CD8-positive, alpha-beta memory T cell (primary cell): Measurements from ENCODE around the gene PNLIPRP2. TPM values are rescaled to one million over a fixed set of nuclear protein-coding genes. Genes with fewer than 3 reads are reported as not detected.

ENCODE experiments used
- CTCF ChIA-PET: fragments of 350-600 bp; sonication (Branson Sonifier 250); formaldehyde crosslinking; loops from one replicate; lab custom pipeline; 2021; ENCODE audit warnings: antibody characterized with exemption; lab: Charles Lee
- POLR2A ChIA-PET: fragments of 350-600 bp; sonication (Branson Sonifier 250); formaldehyde crosslinking; loops from one replicate; lab custom pipeline; 2021; ENCODE audit warnings: antibody characterized with exemption; lab: Charles Lee
- DNase-seq, 5 donors: peaks; one replicate each; pipeline versions ENCODE4 v3.0.0 to v3.0.0-alpha.2; 2020 to 2022; ENCODE audit warnings: mixed read lengths in 1 of 5
- H3K27ac ChIP-seq: one replicate; pipeline ENCODE4 v1.7.0; 2013; ENCODE audit warnings: low read depth, mild to moderate bottlenecking, low read length, moderate library complexity
- H3K27me3 ChIP-seq: 2 replicates; pipeline ENCODE4 v1.7.0; 2013; ENCODE audit warnings: low read length, mild to moderate bottlenecking; ENCODE audit not compliant: insufficient read depth, poor library complexity, severe bottlenecking
- H3K36me3 ChIP-seq: 2 replicates; pipeline ENCODE4 v1.7.0; 2013; ENCODE audit warnings: mild to moderate bottlenecking, low read length, moderate library complexity; ENCODE audit not compliant: insufficient read depth
- H3K4me1 ChIP-seq: 2 replicates; pipeline ENCODE4 v1.7.0; 2013; ENCODE audit warnings: mild to moderate bottlenecking, low read length, moderate library complexity; ENCODE audit not compliant: insufficient read depth
- H3K4me3 ChIP-seq: 2 replicates; pipeline ENCODE4 v1.7.0; 2013; ENCODE audit warnings: mild to moderate bottlenecking, low read length
- H3K9me3 ChIP-seq: 2 replicates; pipeline ENCODE4 v1.7.0; 2013; ENCODE audit warnings: mild to moderate bottlenecking, low read length
- H3K27ac Mint-ChIP-seq, 8 donors: one replicate each; pipeline ENCODE4 v1.8.0; 2020 to 2021; ENCODE audit warnings: mixed read lengths in 8 of 8, mild to moderate bottlenecking in 6 of 8, inconsistent platforms in 3 of 8, moderate library complexity in 3 of 8
- H3K27me3 Mint-ChIP-seq, 2 donors: one replicate each; pipeline ENCODE4 v1.8.0; 2020 to 2021; ENCODE audit warnings: mixed read lengths in 2 of 2, mild to moderate bottlenecking in 1 of 2, moderate library complexity in 1 of 2
- H3K36me3 Mint-ChIP-seq, 3 donors: one replicate each; pipeline ENCODE4 v1.8.0; 2020 to 2021; ENCODE audit warnings: mixed read lengths in 3 of 3, inconsistent platforms in 1 of 3, mild to moderate bottlenecking in 1 of 3
- H3K4me1 Mint-ChIP-seq, 3 donors: one replicate each; pipeline ENCODE4 v1.8.0; 2020 to 2021; ENCODE audit warnings: mixed read lengths in 3 of 3, inconsistent platforms in 1 of 3, mild to moderate bottlenecking in 1 of 3
- H3K4me3 Mint-ChIP-seq, 7 donors: one replicate each; pipeline ENCODE4 v1.8.0; 2020 to 2021; ENCODE audit warnings: mixed read lengths in 7 of 7, mild to moderate bottlenecking in 6 of 7, moderate library complexity in 4 of 7, inconsistent platforms in 2 of 7
- H3K9me3 Mint-ChIP-seq, 5 donors: one replicate each; pipeline ENCODE4 v1.8.0; 2020 to 2022; ENCODE audit warnings: mixed read lengths in 5 of 5, mild to moderate bottlenecking in 3 of 5, moderate library complexity in 2 of 5, inconsistent platforms in 1 of 5
- polyA plus RNA-seq: library from polyadenylated mRNA; unstranded; fragments of 300-500 nt; fragmentation: Illumina TruSeq; gene quantifications from one replicate; pipeline ENCODE4 v1.2.3, GENCODE V29; 2021
- total RNA-seq, 2 experiments: library from RNA; stranded (reverse); gene quantifications; one replicate each; pipeline ENCODE4 v1.2.3, GENCODE V29; 2021

PNLIPRP2 gene
- total and polyA plus RNA-seq, 3 experiments from 2014 or later: not detected

- POLR2A ChIA-PET: no interaction called here
- no peaks in the 10 kb centered on the region for H3K9me3 ChIP-seq
- H3K4me3 Mint-ChIP-seq: no peak overlapping the region
- no peaks in the 10 kb centered on the region for H3K4me1 Mint-ChIP-seq
- no peaks in the 10 kb centered on the region for H3K36me3 ChIP-seq
- H3K27ac ChIP-seq: no peak overlapping the region
- H3K4me1 ChIP-seq: no peaks in the 10 kb centered on the region
- no peak overlapping the region for H3K4me3 ChIP-seq
- H3K27me3 Mint-ChIP-seq: peaks cover 0 to 1% of the 10 kb centered on the region in 2 donors
- no peaks in the 10 kb centered on the region for H3K27me3 ChIP-seq
- DNase-seq: no peak
- CTCF ChIA-PET: no interaction called here
- no peaks in the 10 kb centered on the region for H3K36me3 Mint-ChIP-seq
- peaks cover 0 to 2% (median 0%) of the 10 kb centered on the region in 5 donors for H3K9me3 Mint-ChIP-seq
- no peak overlapping the region for H3K27ac Mint-ChIP-seq
These were observed 12.0 kb downstream of the PNLIPRP2 start for GRCh38 chr10:116632596-116633215.

- no peak overlapping the region for H3K27ac Mint-ChIP-seq
- no peaks in the 10 kb centered on the region for H3K27me3 ChIP-seq
- no peak overlapping the region for H3K4me3 Mint-ChIP-seq
- H3K9me3 Mint-ChIP-seq: peaks cover 0 to 2% (median 0%) of the 10 kb centered on the region in 5 donors
- no peak overlapping the region for H3K4me3 ChIP-seq
- no peaks in the 10 kb centered on the region for H3K4me1 ChIP-seq
- H3K27ac ChIP-seq: no peak overlapping the region
- H3K4me1 Mint-ChIP-seq: no peaks in the 10 kb centered on the region
- POLR2A ChIA-PET: no interaction called here
- peaks cover 0 to 1% of the 10 kb centered on the region in 2 donors for H3K27me3 Mint-ChIP-seq
- H3K9me3 ChIP-seq: no peaks in the 10 kb centered on the region
- no peak for DNase-seq
- CTCF ChIA-PET: no interaction called here
- no peaks in the 10 kb centered on the region for H3K36me3 ChIP-seq
- no peaks in the 10 kb centered on the region for H3K36me3 Mint-ChIP-seq
These were observed 12.5 kb downstream of the PNLIPRP2 start for GRCh38 chr10:116633216-116633600.

- Histone ChIP-seq H3K4me1 (no peaks in the 10 kb centered on the region), H3K27me3 (no peaks in the 10 kb centered on the region), H3K9me3 (no peaks in the 10 kb centered on the region), H3K36me3 (no peaks in the 10 kb centered on the region), H3K4me3 (no peak overlapping the region), H3K27ac (no peak overlapping the region)
- no peak for DNase-seq
- Mint-ChIP-seq H3K36me3 (no peaks in the 10 kb centered on the region), H3K27me3 (peaks cover 0 to 1% of the 10 kb centered on the region in 2 donors), H3K4me1 (no peaks in the 10 kb centered on the region), H3K9me3 (peaks cover 0 to 2% (median 0%) of the 10 kb centered on the region in 5 donors), H3K4me3 (no peak overlapping the region), H3K27ac (no peak overlapping the region)
- ChIA-PET CTCF (no interaction called here), POLR2A (no interaction called here)
These were observed 13.6 kb downstream of the PNLIPRP2 start for GRCh38 chr10:116634126-116634975.

- H3K4me1 Mint-ChIP-seq: no peaks in the 10 kb centered on the region
- H3K9me3 Mint-ChIP-seq: peaks cover 0 to 3% (median 0%) of the 10 kb centered on the region in 5 donors
- no peak overlapping the region for H3K4me3 Mint-ChIP-seq
- CTCF ChIA-PET: no interaction called here
- H3K36me3 Mint-ChIP-seq: no peaks in the 10 kb centered on the region
- Histone ChIP-seq H3K4me3 (no peak overlapping the region), H3K4me1 (no peaks in the 10 kb centered on the region), H3K9me3 (no peaks in the 10 kb centered on the region), H3K27me3 (no peaks in the 10 kb centered on the region), H3K36me3 (no peaks in the 10 kb centered on the region), H3K27ac (no peak overlapping the region)
- DNase-seq: no peak
- POLR2A ChIA-PET: no interaction called here
- H3K27ac Mint-ChIP-seq: no peak overlapping the region
- peaks cover 0 to 1% of the 10 kb centered on the region in 2 donors for H3K27me3 Mint-ChIP-seq
These were observed 15.6 kb downstream of the PNLIPRP2 start for GRCh38 chr10:116636385-116636784.

GRCh38 chr10:116636976-116637375, 16.2 kb downstream of the PNLIPRP2 start:
- H3K9me3 ChIP-seq: no peaks in the 10 kb centered on the region
- DNase-seq: no peak
- Mint-ChIP-seq H3K4me3 (no peak overlapping the region), H3K4me1 (no peaks in the 10 kb centered on the region), H3K27ac (no peak overlapping the region), H3K9me3 (peaks cover 0 to 3% (median 0%) of the 10 kb centered on the region in 5 donors), H3K27me3 (peaks cover 0 to under 1% of the 10 kb centered on the region in 2 donors), H3K36me3 (no peaks in the 10 kb centered on the region)
- ChIA-PET POLR2A (no interaction called here), CTCF (no interaction called here)
- H3K27me3 ChIP-seq: no peaks in the 10 kb centered on the region
- H3K4me1 ChIP-seq: no peaks in the 10 kb centered on the region
- no peaks in the 10 kb centered on the region for H3K36me3 ChIP-seq
- no peak overlapping the region for H3K27ac ChIP-seq
- no peak overlapping the region for H3K4me3 ChIP-seq

- Mint-ChIP-seq H3K27me3 (no peaks in the 10 kb centered on the region), H3K9me3 (peaks cover 0 to 6% (median 2%) of the 10 kb centered on the region in 5 donors), H3K27ac (no peak overlapping the region), H3K4me1 (no peaks in the 10 kb centered on the region), H3K4me3 (no peak overlapping the region), H3K36me3 (no peaks in the 10 kb centered on the region)
- Histone ChIP-seq H3K4me3 (no peak overlapping the region), H3K9me3 (no peaks in the 10 kb centered on the region), H3K27ac (no peak overlapping the region), H3K36me3 (no peaks in the 10 kb centered on the region), H3K27me3 (no peaks in the 10 kb centered on the region), H3K4me1 (no peaks in the 10 kb centered on the region)
- CTCF ChIA-PET: no interaction called here
- no peak for DNase-seq
- POLR2A ChIA-PET: no interaction called here
These were observed 17.1 kb downstream of the PNLIPRP2 start for GRCh38 chr10:116637830-116638229.

GRCh38 chr10:116646502-116646901, 25.7 kb downstream of the PNLIPRP2 start:
- Histone ChIP-seq H3K4me1 (no peaks in the 10 kb centered on the region), H3K36me3 (no peaks in the 10 kb centered on the region), H3K4me3 (no peak overlapping the region), H3K27ac (no peak overlapping the region), H3K27me3 (no peaks in the 10 kb centered on the region), H3K9me3 (no peaks in the 10 kb centered on the region)
- H3K36me3 Mint-ChIP-seq: no peaks in the 10 kb centered on the region
- DNase-seq: no peak
- H3K9me3 Mint-ChIP-seq: peaks cover 0 to 14% (median 4%) of the 10 kb centered on the region in 5 donors
- H3K27me3 Mint-ChIP-seq: no peaks in the 10 kb centered on the region
- no peak overlapping the region for H3K27ac Mint-ChIP-seq
- ChIA-PET CTCF (no interaction called here), POLR2A (no interaction called here)
- H3K4me1 Mint-ChIP-seq: no peaks in the 10 kb centered on the region
- no peak overlapping the region for H3K4me3 Mint-ChIP-seq

- no peaks in the 10 kb centered on the region for H3K4me1 ChIP-seq
- no peak overlapping the region for H3K4me3 ChIP-seq
- Mint-ChIP-seq H3K36me3 (no peaks in the 10 kb centered on the region), H3K27me3 (peaks cover 0 to 2% of the 10 kb centered on the region in 2 donors), H3K4me3 (no peak overlapping the region), H3K4me1 (no peaks in the 10 kb centered on the region), H3K27ac (no peak overlapping the region), H3K9me3 (peaks cover 0 to 10% (median 4%) of the 10 kb centered on the region in 5 donors)
- H3K36me3 ChIP-seq: no peaks in the 10 kb centered on the region
- POLR2A ChIA-PET: no interaction called here
- no peaks in the 10 kb centered on the region for H3K27me3 ChIP-seq
- no peak for DNase-seq
- no peak overlapping the region for H3K27ac ChIP-seq
- CTCF ChIA-PET: no interaction called here
- no peaks in the 10 kb centered on the region for H3K9me3 ChIP-seq
These were observed 28.1 kb downstream of the PNLIPRP2 start for GRCh38 chr10:116648903-116649302.
